ENCODE results near the gene ATP6AP2.

Gene ATP6AP2

DNA sequence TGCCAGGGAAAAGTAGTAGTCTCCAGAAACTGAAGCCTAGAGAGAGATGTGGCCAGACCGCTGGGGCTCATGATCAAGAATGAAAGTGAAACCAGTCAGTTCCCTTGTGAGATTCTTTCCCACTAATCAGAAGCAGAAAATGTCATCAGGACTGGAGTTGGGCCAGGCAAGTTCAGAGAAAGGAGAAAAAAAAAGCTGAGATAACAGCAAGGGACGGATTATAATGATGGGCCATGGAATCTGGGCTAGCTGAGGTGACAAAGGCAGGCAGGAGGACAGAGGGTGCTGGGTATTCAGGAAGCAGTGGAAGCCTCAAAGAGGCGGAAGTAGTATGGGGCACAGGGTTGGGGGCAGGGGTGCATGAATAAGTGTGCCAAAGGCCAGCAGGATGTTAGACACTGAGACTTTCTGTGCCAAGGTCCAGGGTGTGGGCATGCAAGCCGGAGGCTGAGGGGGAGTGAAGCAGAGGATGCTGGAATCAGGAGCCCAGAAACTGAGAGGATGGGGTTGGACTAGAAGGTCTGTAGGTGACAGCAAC is 64.1 kb downstream of the ATP6AP2 start:
- peak; percentile 68 for DNase-seq (ENCODE audit: low spot score)

- DNase-seq (ENCODE audit: low spot score), result peak; percentile 21
Measured at GRCh38 chrX:40646489-40647306, 65.9 kb downstream of the ATP6AP2 start.

DNA sequence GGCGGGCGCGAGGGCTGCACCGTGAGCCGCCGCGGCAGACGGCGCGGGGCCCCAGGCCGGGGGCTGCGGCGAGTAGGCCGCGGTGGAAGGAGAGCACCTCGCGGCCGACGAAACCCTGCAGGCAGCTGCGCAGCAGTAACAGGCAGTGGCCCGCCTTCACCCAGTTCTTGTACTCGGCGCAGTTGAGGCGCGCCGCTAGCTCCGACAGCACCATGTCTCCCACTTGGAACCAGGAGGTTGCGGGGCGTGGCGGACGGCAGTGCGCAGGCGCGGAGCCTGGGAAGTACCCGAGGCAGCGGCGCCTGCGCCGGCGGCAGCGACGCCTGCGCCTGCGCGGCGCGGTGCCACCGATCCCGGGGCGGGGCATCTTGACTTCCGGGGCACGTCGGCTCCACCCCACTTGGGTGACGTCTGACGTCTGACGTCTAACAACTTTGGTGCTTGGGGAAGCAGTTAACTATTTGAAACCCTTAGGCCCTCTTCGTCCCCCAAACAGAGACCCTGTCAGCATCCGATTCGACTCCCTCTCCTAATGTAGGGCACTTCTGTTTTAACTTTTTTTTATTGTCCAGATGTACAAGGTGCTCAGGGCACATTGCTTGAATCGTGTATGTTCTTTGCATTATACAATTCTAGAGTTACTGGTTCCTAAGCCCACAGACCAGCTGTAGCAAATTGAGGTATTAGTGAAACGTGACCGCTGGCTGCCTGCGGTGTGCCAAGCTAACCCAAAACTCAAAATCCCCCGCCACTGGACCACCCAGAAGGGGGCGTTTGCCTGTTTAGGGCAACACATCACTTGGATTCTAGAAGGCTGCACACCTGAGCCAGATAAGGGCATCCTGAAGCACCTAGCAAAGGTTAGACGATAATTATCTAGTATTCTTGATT is 66.8 kb downstream of the ATP6AP2 start, which contains the start of gene CXorf38:
CXorf38 (minus strand) TSS at position 255 of the 891 bp plus-strand sequence; CDS start at position 214, 41 bp downstream.
- peak; percentile 99 for DNase-seq (ENCODE audit: low spot score)

GRCh38 chrX:40651620-40652223 is 71.0 kb downstream of the ATP6AP2 start:
- DNase-seq (ENCODE audit: low spot score), result peak; percentile 54

DNA sequence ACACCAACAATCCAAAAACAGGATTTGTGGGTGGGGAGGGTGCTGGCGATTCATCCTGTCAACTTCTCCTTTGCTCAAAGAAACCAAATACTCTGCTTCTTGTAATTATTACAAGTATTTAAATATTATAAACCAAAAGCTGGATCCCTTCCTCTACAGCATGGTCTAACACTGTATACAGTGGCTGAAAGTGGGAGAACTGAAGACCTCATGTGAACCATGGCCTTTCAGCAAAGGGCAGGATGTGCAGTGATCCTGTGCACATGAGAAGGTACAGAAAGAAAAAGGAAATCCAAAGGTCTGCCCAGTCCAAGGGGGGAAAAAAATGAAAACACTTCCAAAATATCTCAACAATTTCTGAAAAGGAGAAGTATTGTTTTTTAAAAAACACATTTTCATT is 71.9 kb downstream of the ATP6AP2 start:
- no peak for DNase-seq (ENCODE audit: low spot score)

DNA sequence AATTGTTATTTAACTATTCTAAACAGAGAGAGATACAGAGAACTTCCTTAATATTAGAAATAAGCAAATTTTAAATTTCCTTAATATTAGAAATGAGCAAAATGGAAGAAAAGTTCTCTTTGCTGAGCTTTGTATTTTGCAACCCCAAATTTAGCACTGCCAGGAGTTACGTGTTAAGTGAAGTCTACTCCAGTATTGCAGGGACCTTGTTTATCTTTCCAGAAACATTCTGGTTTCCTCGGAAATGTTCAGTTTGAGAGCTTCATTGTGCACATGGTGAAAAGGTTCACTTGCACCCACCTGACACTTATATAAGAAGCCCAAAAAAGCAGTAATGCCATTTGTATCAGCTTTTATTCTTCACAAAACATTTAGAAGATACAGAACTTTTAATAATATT is 72.8 kb downstream of the ATP6AP2 start:
- DNase-seq (ENCODE audit: low spot score), result no peak

Data from AG08395 (cell line).